Activated T-cell treated with anti-CD3 and anti-CD28 coated beads, Interleukin-2, amount 50 U/mL, for 48 hours (primary cell): Measurements from ENCODE around the gene ACTR3C.
A peak's percentile ranks its signal among the peaks of the same experiment; 100 is the strongest.
"Not testable (repeated sequence)": the region's sequence is repeated elsewhere in the genome, so short reads cannot be mapped to it uniquely, and the experiment has no call there.

Experiments used
- DNase-seq, 2 experiments: peaks; one replicate each; pipeline ENCODE4 v3.0.0-alpha.2; 2020

ACTR3C gene

GRCh38 chr7:150311146-150311545 is 12.2 kb downstream of the ACTR3C start:
- peak in 1 of 2 experiments; percentile 7 for DNase-seq

- DNase-seq: no peak
Measured at GRCh38 chr7:150308575-150308974, 14.8 kb downstream of the ACTR3C start.

GRCh38 chr7:150307904-150308303 is 15.4 kb downstream of the ACTR3C start:
- DNase-seq: no peak

- no peak for DNase-seq
Measured at GRCh38 chr7:150307129-150307528, 16.2 kb downstream of the ACTR3C start.

GRCh38 chr7:150306377-150306776 is 17.0 kb downstream of the ACTR3C start:
- not testable (repeated sequence) for DNase-seq

- DNase-seq: not testable (repeated sequence)
Measured at GRCh38 chr7:150305903-150306284, 17.5 kb downstream of the ACTR3C start.

- not testable (repeated sequence) for DNase-seq
Measured at GRCh38 chr7:150305259-150305902, 18.0 kb downstream of the ACTR3C start.

- DNase-seq: not testable (repeated sequence)
Measured at GRCh38 chr7:150304499-150305258, 18.7 kb downstream of the ACTR3C start.

- DNase-seq: not testable (repeated sequence)
Measured at GRCh38 chr7:150302908-150303310, 20.4 kb downstream of the ACTR3C start.

- DNase-seq: not testable (repeated sequence)
Measured at GRCh38 chr7:150297978-150298377, 25.4 kb downstream of the ACTR3C start.

GRCh38 chr7:150296802-150297201 is 26.5 kb downstream of the ACTR3C start:
- not testable (repeated sequence) for DNase-seq

- DNase-seq: not testable (repeated sequence)
Measured at GRCh38 chr7:150295614-150296013, 27.7 kb downstream of the ACTR3C start.

- DNase-seq: not testable (repeated sequence)
Measured at GRCh38 chr7:150295027-150295426, 28.3 kb downstream of the ACTR3C start.

GRCh38 chr7:150290317-150290716 is 33.0 kb downstream of the ACTR3C start:
- DNase-seq: not testable (repeated sequence)

GRCh38 chr7:150288816-150289215 is 34.5 kb downstream of the ACTR3C start:
- DNase-seq: not testable (repeated sequence)

- DNase-seq: not testable (repeated sequence)
Measured at GRCh38 chr7:150287815-150288214, 35.5 kb downstream of the ACTR3C start.

- peak; percentile 47 to 49 for DNase-seq
Measured at GRCh38 chr7:150285849-150286754, 37.2 kb downstream of the ACTR3C start.

- DNase-seq: not testable (repeated sequence)
Measured at GRCh38 chr7:150283608-150284007, 39.7 kb downstream of the ACTR3C start.

- DNase-seq: not testable (repeated sequence)
Measured at GRCh38 chr7:150283111-150283510, 40.2 kb downstream of the ACTR3C start.

GRCh38 chr7:150281681-150282403 is 41.5 kb downstream of the ACTR3C start:
- DNase-seq: not testable (repeated sequence)

- DNase-seq: not testable (repeated sequence)
Measured at GRCh38 chr7:150278383-150278782, 45.0 kb downstream of the ACTR3C start.

GRCh38 chr7:150276132-150276695 is 47.1 kb downstream of the ACTR3C start:
- DNase-seq: peak; percentile 38 to 43
